GM10847 (cell line): Measurements from ENCODE around the gene NAP1L5.

Experiments
- POLR2A ChIP-seq: IDR thresholded peaks from 2 replicates; pipeline ENCODE4 v1.6.1; 2011; ENCODE audit not compliant: insufficient read length; ENCODE audit errors: extremely low read depth

The NAP1L5 gene

GRCh38 chr4:88655226-88655625 is 42.4 kb downstream of the NAP1L5 start:
- TF ChIP-seq POLR2A: no peak

GRCh38 chr4:88653371-88653946 is 44.2 kb downstream of the NAP1L5 start:
- TF ChIP-seq POLR2A: no peak

GRCh38 chr4:88649716-88650115 is 47.9 kb downstream of the NAP1L5 start:
- no peak for TF ChIP-seq POLR2A

- no peak for TF ChIP-seq POLR2A
Observed at GRCh38 chr4:88646528-88647280, 50.9 kb downstream of the NAP1L5 start.

- TF ChIP-seq POLR2A: no peak
Observed at GRCh38 chr4:88645994-88646393, 51.6 kb downstream of the NAP1L5 start.
